ENCODE measurements around the gene GDNF.
"Not testable (repeated sequence)": the region's sequence is repeated elsewhere in the genome, so short reads cannot be mapped to it uniquely, and the experiment has no call there.

Gene GDNF

DNA sequence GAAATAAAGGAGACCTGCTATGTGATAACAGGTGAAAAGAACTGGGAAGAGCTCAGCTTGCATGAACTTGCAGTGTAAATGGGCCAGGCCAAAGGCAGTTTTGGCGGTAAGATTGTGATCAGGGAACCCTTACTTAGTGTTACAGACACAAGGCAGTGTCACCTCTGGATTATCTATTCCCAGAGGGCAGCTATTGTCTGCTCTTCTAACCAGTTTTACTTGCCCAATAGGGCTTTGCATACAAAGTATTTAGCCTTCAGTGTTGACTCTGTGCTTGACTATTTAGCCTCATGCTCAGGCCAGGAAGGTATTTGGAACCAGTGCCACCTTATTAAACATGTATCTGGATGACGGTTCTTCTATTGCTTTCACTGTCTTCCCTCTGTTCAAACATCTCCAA is 38.3 kb downstream of the GDNF start:
- POLR2A ChIA-PET, result no interaction called here
- CTCF ChIA-PET, result interaction anchor here (0.9 to 1.2 kb wide), 2 partner anchors 18 to 24 kb away, joined by 3 read pairs; no protein-coding TSS in a partner anchor
- TF ChIP-seq CTCF (IDR thresholded peaks at IDR 0.05; ENCODE audit: control extremely low read depth, extremely low read depth, low read depth, missing control alignments), result no peak
- DNase-seq (ENCODE audit: extremely low spot score), result no peak

DNA sequence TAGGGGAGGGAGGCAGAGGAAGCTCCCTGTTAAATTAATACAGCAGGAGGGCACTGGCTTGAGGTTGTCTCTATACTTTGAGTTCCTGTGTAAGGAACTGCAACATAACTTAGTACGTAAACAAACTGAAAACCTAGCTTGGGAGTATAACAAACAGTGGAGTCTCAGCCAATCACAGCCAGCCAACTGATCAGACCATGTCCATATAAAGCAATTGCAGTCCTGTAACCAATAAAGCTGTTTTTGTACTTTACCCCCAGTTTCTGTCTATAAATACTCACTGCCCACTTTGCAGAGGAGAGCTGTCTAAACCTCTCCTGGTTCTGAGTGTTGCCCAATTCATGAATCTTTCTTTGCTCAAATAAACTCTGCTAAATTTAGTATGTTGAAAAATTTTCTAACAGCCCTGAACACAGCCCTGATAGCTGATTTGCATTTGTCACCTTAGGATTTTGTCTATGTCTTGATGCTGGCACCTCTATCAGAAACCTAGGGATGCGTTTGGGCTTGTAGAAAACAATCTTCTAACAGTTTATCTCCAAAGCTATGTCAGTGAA is 39.9 kb downstream of the GDNF start:
- no peak for TF ChIP-seq CTCF (IDR thresholded peaks at IDR 0.05; ENCODE audit: control extremely low read depth, extremely low read depth, low read depth, missing control alignments)
- no peak for DNase-seq (ENCODE audit: extremely low spot score)
- ChIA-PET POLR2A (no interaction called here), CTCF (interaction anchor here (1.0 to 2.6 kb wide), 4 partner anchors 13 to 37 kb away, joined by 3 to 10 read pairs (median 4); no protein-coding TSS in a partner anchor)

GRCh38 chr5:37796435-37796834 is 43.4 kb downstream of the GDNF start:
- CTCF ChIA-PET; POLR2A ChIA-PET; DNase-seq (ENCODE audit: extremely low spot score): not testable (repeated sequence)

DNA sequence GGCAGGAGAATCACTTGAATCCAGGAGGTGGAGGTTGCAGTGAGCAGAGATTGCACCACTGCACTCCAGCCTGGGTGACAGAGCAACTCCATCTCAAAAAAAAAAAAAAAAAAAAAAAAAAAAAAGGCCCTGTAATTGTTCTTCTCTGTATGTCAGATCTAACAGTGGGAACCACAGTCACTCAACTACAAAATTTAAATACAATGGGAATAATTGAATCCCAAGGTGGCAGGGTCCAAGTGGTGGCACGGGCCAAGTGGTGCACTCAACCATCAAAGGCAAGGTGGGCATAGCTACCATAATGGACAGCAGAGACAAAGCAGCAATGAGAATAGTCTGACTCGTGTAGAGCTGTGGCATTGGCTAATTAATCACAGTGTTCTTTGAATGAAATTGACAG is 44.5 kb downstream of the GDNF start:
- POLR2A ChIA-PET; CTCF ChIA-PET; DNase-seq (ENCODE audit: extremely low spot score): not testable (repeated sequence)

DNA sequence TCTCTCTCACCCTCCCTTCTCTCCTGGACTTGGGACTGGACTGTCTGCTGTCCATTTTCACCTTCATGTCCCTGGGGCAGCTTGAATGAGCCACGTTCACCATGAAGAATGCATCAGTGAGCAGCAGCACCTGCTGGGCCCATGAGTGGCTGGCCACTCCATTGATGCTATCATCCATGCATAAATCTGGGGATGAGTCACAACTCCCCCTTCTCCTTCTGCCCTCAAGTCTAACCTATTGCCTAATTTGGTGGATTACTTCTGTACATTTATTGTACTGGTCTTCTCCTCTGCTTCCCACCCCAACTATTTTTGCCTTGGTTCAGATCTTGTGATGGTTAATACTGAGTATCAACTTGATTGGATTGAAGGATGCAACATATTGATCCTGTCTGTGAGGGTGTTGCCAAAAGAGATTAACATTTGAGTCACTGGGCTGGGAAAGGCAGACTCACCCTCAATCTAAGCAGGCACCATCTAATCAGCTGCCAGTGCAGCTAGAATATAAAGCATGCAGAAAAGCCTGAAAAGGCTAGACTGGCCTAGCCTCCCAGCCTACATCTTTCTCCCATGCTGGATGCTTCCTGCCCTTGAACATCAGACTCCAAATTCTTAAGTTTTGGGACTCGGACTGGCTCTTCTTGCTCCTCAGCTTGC is 46.7 kb downstream of the GDNF start:
- POLR2A ChIA-PET, result no interaction called here
- CTCF ChIA-PET, result no interaction called here
- no peak for DNase-seq (ENCODE audit: extremely low spot score)
- TF ChIP-seq CTCF (IDR thresholded peaks at IDR 0.05; ENCODE audit: control extremely low read depth, extremely low read depth, low read depth, missing control alignments), result no peak

DNA sequence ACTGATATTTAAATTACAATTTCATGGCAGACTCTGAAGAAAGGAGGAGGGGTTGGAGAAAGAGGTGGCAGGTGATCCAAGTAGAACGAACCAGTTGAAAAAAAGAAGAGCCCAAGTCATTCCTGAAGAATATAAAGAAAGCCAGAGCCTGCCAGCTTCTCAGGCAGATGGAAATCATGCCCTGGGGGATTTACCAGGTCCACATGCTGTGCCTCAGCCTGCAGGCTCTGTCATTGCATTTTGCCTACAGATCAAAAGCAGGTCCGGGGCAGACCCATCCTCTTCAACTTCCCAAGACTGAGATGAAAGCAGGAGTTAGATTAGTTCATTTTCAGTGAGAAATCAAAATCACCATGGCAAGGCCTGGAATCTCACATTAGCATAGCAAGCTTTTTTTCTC is 48.5 kb downstream of the GDNF start:
- TF ChIP-seq CTCF (IDR thresholded peaks at IDR 0.05; ENCODE audit: control extremely low read depth, extremely low read depth, low read depth, missing control alignments), result no peak
- ChIA-PET POLR2A (no interaction called here), CTCF (no interaction called here)
- no peak for DNase-seq (ENCODE audit: extremely low spot score)

GRCh38 chr5:37789991-37790390 is 49.9 kb downstream of the GDNF start:
- DNase-seq (ENCODE audit: extremely low spot score), result no peak
- ChIA-PET CTCF (no interaction called here), POLR2A (no interaction called here)
- TF ChIP-seq CTCF (IDR thresholded peaks at IDR 0.05; ENCODE audit: control extremely low read depth, extremely low read depth, low read depth, missing control alignments), result no peak

DNA sequence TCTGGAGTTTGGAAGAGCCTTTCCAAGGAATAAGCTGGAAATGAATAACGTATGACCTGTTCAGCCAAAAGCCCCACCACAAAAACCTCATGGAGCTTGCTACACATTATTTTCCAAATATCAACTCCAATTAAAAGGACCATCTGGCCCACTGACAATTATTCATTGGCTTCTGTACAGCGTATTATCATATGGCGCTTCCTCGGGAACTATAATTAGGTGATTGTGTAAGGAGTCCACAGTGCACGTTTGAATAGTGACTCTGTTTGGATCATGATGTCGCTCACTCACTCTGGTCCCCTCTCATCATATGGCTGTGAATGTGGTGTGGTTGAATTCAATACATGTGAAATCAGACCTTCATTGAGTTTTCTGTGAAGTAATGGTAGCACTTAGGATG is 52.1 kb downstream of the GDNF start:
- no peak for TF ChIP-seq CTCF (IDR thresholded peaks at IDR 0.05; ENCODE audit: control extremely low read depth, extremely low read depth, low read depth, missing control alignments)
- ChIA-PET POLR2A (no interaction called here), CTCF (interaction anchor here (1.5 to 2.4 kb wide), 2 partner anchors 12 to 49 kb away, joined by 3 to 10 read pairs; no protein-coding TSS in a partner anchor)
- DNase-seq (ENCODE audit: extremely low spot score), result no peak

All from GM10248 (cell line).